GM23338 (cell line): ENCODE measurements around the gene FGF2. TPM values are rescaled to one million over a fixed set of nuclear protein-coding genes. Genes with fewer than 3 reads are reported as not detected.
"Not testable (repeated sequence)": the region's sequence is repeated elsewhere in the genome, so short reads cannot be mapped to it uniquely, and the experiment has no call there.

Experiments used
- ATAC-seq: fragments of 200-7000 bp; cut with Tn5 transposase; 3 replicates; pipeline ENCODE4 v1.9.1; 2020
- DNase-seq: peaks from one replicate; pipeline ENCODE4 v3.0.0-alpha.2; 2015; ENCODE audit warnings: low spot score
- H2AFZ ChIP-seq: fragments of 200-600 bp; sonication (generic); 2 replicates; pipeline ENCODE4 v1.8.0; 2016; ENCODE audit warnings: antibody characterized with exemption, mild to moderate bottlenecking, moderate library complexity
- H3F3A ChIP-seq: fragments of 200-600 bp; sonication (generic); replicated peaks from 2 replicates; pipeline ENCODE4 v1.8.0; 2017; ENCODE audit warnings: antibody characterized with exemption, mixed run types, low read depth
- H3K27ac ChIP-seq: fragments of 200-600 bp; sonication (generic); 2 replicates; pipeline ENCODE4 v1.6.1; 2016; ENCODE audit warnings: low read depth
- H3K27me3 ChIP-seq: fragments of 200-600 bp; sonication (generic); 2 replicates; pipeline ENCODE4 v1.8.0; 2016; ENCODE audit warnings: mild to moderate bottlenecking, mixed run types, moderate library complexity; ENCODE audit not compliant: insufficient read depth
- H3K36me3 ChIP-seq: fragments of 200-600 bp; sonication (generic); 2 replicates; pipeline ENCODE4 v1.8.0; 2016; ENCODE audit warnings: mild to moderate bottlenecking; ENCODE audit not compliant: insufficient read depth
- H3K4me1 ChIP-seq: fragments of 200-600 bp; sonication (generic); 2 replicates; pipeline ENCODE4 v1.8.0; 2016; ENCODE audit warnings: mild to moderate bottlenecking, moderate library complexity; ENCODE audit not compliant: insufficient read depth
- H3K4me2 ChIP-seq: fragments of 200-600 bp; sonication (generic); 2 replicates; pipeline ENCODE4 v1.7.1; 2017; ENCODE audit warnings: mixed run types
- H3K4me3 ChIP-seq: fragments of 200-600 bp; sonication (generic); 2 replicates; pipeline ENCODE4 v1.6.1; 2016; ENCODE audit warnings: mixed run types
- H3K79me2 ChIP-seq: fragments of 200-600 bp; sonication (generic); replicated peaks from 2 replicates; pipeline ENCODE4 v1.8.0; 2017; ENCODE audit warnings: mild to moderate bottlenecking; ENCODE audit not compliant: insufficient read depth
- H3K9me2 ChIP-seq: fragments of 200-600 bp; sonication (generic); 2 replicates; pipeline ENCODE4 v1.8.0; 2017; ENCODE audit not compliant: insufficient read depth
- H4K20me1 ChIP-seq: fragments of 200-600 bp; sonication (generic); replicated peaks from 2 replicates; pipeline ENCODE4 v1.8.0; 2017; ENCODE audit warnings: mild to moderate bottlenecking; ENCODE audit not compliant: insufficient read depth
- H3K27ac Mint-ChIP-seq: 2 replicates; pipeline ENCODE4 v1.8.0; 2020; ENCODE audit warnings: inconsistent platforms, mild to moderate bottlenecking, moderate library complexity, mixed read lengths
- H3K27me3 Mint-ChIP-seq: 3 replicates; pipeline ENCODE4 v1.8.0; 2022; ENCODE audit warnings: low read depth, mild to moderate bottlenecking, moderate library complexity, mixed read lengths, inconsistent platforms; ENCODE audit not compliant: insufficient read depth, poor library complexity
- H3K36me3 Mint-ChIP-seq: 3 replicates; pipeline ENCODE4 v1.8.0; 2021; ENCODE audit warnings: low read depth, mild to moderate bottlenecking, inconsistent platforms, moderate library complexity, mixed read lengths
- H3K4me1 Mint-ChIP-seq: 3 replicates; pipeline ENCODE4 v1.8.0; 2020; ENCODE audit warnings: mild to moderate bottlenecking, inconsistent platforms, mixed read lengths
- H3K4me3 Mint-ChIP-seq: 3 replicates; pipeline ENCODE4 v1.8.0; 2021; ENCODE audit warnings: moderate library complexity, mild to moderate bottlenecking, inconsistent platforms, mixed read lengths
- H3K9me3 Mint-ChIP-seq: 3 replicates; pipeline ENCODE4 v1.8.0; 2020; ENCODE audit warnings: moderate library complexity, mild to moderate bottlenecking, inconsistent platforms, mixed read lengths
- CREB1 ChIP-seq: fragments of 250-450 bp; sonication (Bioruptor Pico); IDR thresholded peaks from 2 replicates; pipeline ENCODE4 v1.5.0; 2020; ENCODE audit warnings: low read depth, mild to moderate bottlenecking, moderate library complexity
- ETS1 ChIP-seq: IDR thresholded peaks from 2 replicates; pipeline ENCODE4 v1.6.1; 2016; ENCODE audit warnings: antibody characterized with exemption
- JUNB ChIP-seq: IDR thresholded peaks from one replicate; pipeline ENCODE4 v1.6.1; 2016; ENCODE audit warnings: antibody characterized with exemption; ENCODE audit not compliant: unreplicated experiment
- NANOG ChIP-seq: IDR thresholded peaks from 2 replicates; pipeline ENCODE4 v1.6.1; 2016; ENCODE audit warnings: antibody characterized with exemption, borderline replicate concordance
- STAT1 ChIP-seq: IDR thresholded peaks from one replicate; pipeline ENCODE4 v1.6.1; 2016; ENCODE audit warnings: antibody characterized with exemption; ENCODE audit not compliant: unreplicated experiment
- ZNF114 ChIP-seq: fragments of 250-450 bp; sonication (Bioruptor Pico); IDR thresholded peaks from 2 replicates; pipeline ENCODE4 v1.5.0; 2020; ENCODE audit warnings: mild to moderate bottlenecking, moderate library complexity
- ZNF331 ChIP-seq: fragments of 250-450 bp; sonication (Bioruptor Pico); IDR thresholded peaks from 2 replicates; pipeline ENCODE4 v1.5.0; 2020; ENCODE audit warnings: low read depth, mild to moderate bottlenecking, moderate library complexity
- ZNF462 ChIP-seq: fragments of 250-450 bp; sonication (Bioruptor Pico); IDR thresholded peaks from 2 replicates; pipeline ENCODE4 v1.5.0; 2020; ENCODE audit warnings: mild to moderate bottlenecking, moderate library complexity
- polyA plus RNA-seq: library from polyadenylated mRNA; unstranded; fragments of >200 nt; fragmentation: Nextera tagmentation; extraction: Ambion mirVana; gene quantifications from 2 replicates; pipeline ENCODE4 v1.2.1, GENCODE V29; 2016
- total RNA-seq: library from RNA; depleted of rRNA; stranded (reverse); fragments of >200 nt; shearing (Covaris generic); gene quantifications from 2 replicates; pipeline ENCODE4 v1.2.3, GENCODE V29; 2014

The FGF2 gene
- total and polyA plus RNA-seq, 2 experiments from 2014 or later = 28.3 to 84.4 TPM

- H3K9me2 ChIP-seq = peaks cover 7% of the 10 kb centered on the region
- Mint-ChIP-seq H3K27ac (peak overlapping the region; percentile 73), H3K36me3 (peaks cover 75% of the 10 kb centered on the region), H3K9me3 (peaks cover 4% of the 10 kb centered on the region; the same call in 1 of the 3 replicates), H3K4me1 (peaks cover 77% of the 10 kb centered on the region), H3K27me3 (peaks cover 13% of the 10 kb centered on the region), H3K4me3 (peak overlapping the region; percentile 4; the same call in 1 of the 3 replicates)
- peaks cover 9% of the 10 kb centered on the region; the same call in 1 of the 2 replicates for H3F3A ChIP-seq
- no peak overlapping the region for H2AFZ ChIP-seq
- DNase-seq (no peak), ATAC-seq (no peak)
- H4K20me1 ChIP-seq = peaks cover 50% of the 10 kb centered on the region
- H3K36me3 ChIP-seq = peaks cover 1% of the 10 kb centered on the region
- peak overlapping the region; percentile 58 for H3K4me2 ChIP-seq
- peaks cover 100% of the 10 kb centered on the region for H3K79me2 ChIP-seq
- peaks cover 77% of the 10 kb centered on the region for H3K4me1 ChIP-seq
- no peak for TF ChIP-seq CREB1
- TF ChIP-seq STAT1 = no peak
- no peak for TF ChIP-seq ZNF462
- TF ChIP-seq ZNF114 (CRISPR knock-in tag) = no peak
- TF ChIP-seq ZNF331 (CRISPR knock-in tag) = no peak
- no peaks in the 10 kb centered on the region for H3K27me3 ChIP-seq
- peak overlapping the region; percentile 18; the same call in 1 of the 2 replicates for H3K4me3 ChIP-seq
- peak overlapping the region; percentile 42; the same call in 1 of the 2 replicates for H3K27ac ChIP-seq
These were observed 19.1 kb downstream of the FGF2 start for GRCh38 chr4:122845760-122846159.

- Mint-ChIP-seq H3K36me3 (peaks cover 67% of the 10 kb centered on the region), H3K9me3 (peaks cover 4% of the 10 kb centered on the region; the same call in 1 of the 3 replicates), H3K27me3 (peaks cover 14% of the 10 kb centered on the region), H3K4me3 (no peak overlapping the region), H3K27ac (no peak overlapping the region), H3K4me1 (peaks cover 85% of the 10 kb centered on the region)
- H3F3A ChIP-seq = peaks cover 9% of the 10 kb centered on the region; the same call in 1 of the 2 replicates
- peaks cover 58% of the 10 kb centered on the region for H4K20me1 ChIP-seq
- H3K27ac ChIP-seq = peak overlapping the region; percentile 40; the same call in 1 of the 2 replicates
- no peak overlapping the region for H2AFZ ChIP-seq
- no peak overlapping the region for H3K4me3 ChIP-seq
- DNase-seq = no peak
- peaks cover 100% of the 10 kb centered on the region for H3K79me2 ChIP-seq
- no peaks in the 10 kb centered on the region for H3K36me3 ChIP-seq
- peak overlapping the region; percentile 58; the same call in 1 of the 2 replicates for H3K4me2 ChIP-seq
- ATAC-seq = no peak
- TF ChIP-seq ETS1 (no peak), NANOG (no peak), JUNB (no peak)
- peaks cover 7% of the 10 kb centered on the region for H3K9me2 ChIP-seq
- no peaks in the 10 kb centered on the region for H3K27me3 ChIP-seq
- H3K4me1 ChIP-seq = peaks cover 84% of the 10 kb centered on the region
These were observed 21.3 kb downstream of the FGF2 start for GRCh38 chr4:122847931-122848330.

GRCh38 chr4:122849789-122850188, 23.2 kb downstream of the FGF2 start:
- H3K9me2 ChIP-seq, H3K27me3 Mint-ChIP-seq, H2AFZ ChIP-seq, H3K4me3 Mint-ChIP-seq, H3K36me3 ChIP-seq, H3K27ac Mint-ChIP-seq, H3K27me3 ChIP-seq, DNase-seq, H3K9me3 Mint-ChIP-seq, H3K4me3 ChIP-seq, H3F3A ChIP-seq, ATAC-seq: not testable (repeated sequence)
- H3K4me1 ChIP-seq = peaks cover 84% of the 10 kb centered on the region
- Mint-ChIP-seq H3K4me1 (peaks cover 85% of the 10 kb centered on the region), H3K36me3 (peaks cover 55% of the 10 kb centered on the region)
- peaks cover 100% of the 10 kb centered on the region for H3K79me2 ChIP-seq
- H4K20me1 ChIP-seq = peaks cover 61% of the 10 kb centered on the region
- H3K4me2 ChIP-seq = 0 out of 2 replicates have a peak overlapping the region, but pooled peaks have one; percentile 19
- H3K27ac ChIP-seq = peak overlapping the region; percentile 16
